Right cardiac atrium (tissue), 5 donors: ENCODE data around the gene CENPT. TPM values are rescaled to one million over a fixed set of nuclear protein-coding genes. Genes with fewer than 3 reads are reported as not detected.

ENCODE experiments used
- ATAC-seq, 2 donors: fragments of 200-7000 bp; cut with Tn5 transposase; one replicate each; pipeline versions ENCODE4 v1.8.0 to v1.9.1; 2020; ENCODE audit warnings: moderate library complexity in 2 of 2, mild to moderate bottlenecking in 1 of 2
- DNase-seq, 3 donors: peaks; one replicate each; pipeline ENCODE4 v3.0.0-alpha.2; 2020
- H3K27ac ChIP-seq: one replicate; pipeline ENCODE4 v1.5.1; 2013; ENCODE audit warnings: mild to moderate bottlenecking, low read length, control low read depth, moderate library complexity
- H3K27me3 ChIP-seq: one replicate; pipeline ENCODE4 v1.6.1; 2013; ENCODE audit not compliant: control insufficient read depth, insufficient read depth
- H3K4me1 ChIP-seq: one replicate; pipeline ENCODE4 v1.6.1; 2013; ENCODE audit warnings: low read length; ENCODE audit not compliant: control insufficient read depth, insufficient read depth
- H3K4me3 ChIP-seq: one replicate; pipeline ENCODE4 v1.5.1; 2013; ENCODE audit warnings: low read length, control low read depth
- H3K9me3 ChIP-seq: one replicate; pipeline ENCODE4 v1.6.1; 2013; ENCODE audit warnings: low read length; ENCODE audit not compliant: control insufficient read depth
- WGBS: extraction: QIAGEN DNeasy Blood & Tissue Kit; methylation state at CpG from one replicate; pipeline ENCODE4 v1.1.7; 2013; 5-methylcytosine and 5-hydroxymethylcytosine counted together
- intact Hi-C, 4 donors: fragments of 100-400 bp; cut with DNase I; formaldehyde crosslinking; loops; one replicate each; pipeline versions ENCODE4 v1.11.0 to v1.14.0; 2022 to 2023
- long read RNA-seq, 4 donors: library from polyadenylated mRNA; unstranded; transcript quantifications; one replicate each; pipeline ENCODE4 v2.0.0, GENCODE V29; 2020 to 2021
- polyA plus RNA-seq: library from polyadenylated mRNA; stranded (reverse); fragments of 200-250 nt; gene quantifications from one replicate; pipeline ENCODE4 v1.2.3, GENCODE V29; 2013
- total RNA-seq, 4 donors: library from RNA; stranded (reverse); fragmentation: NEBNext Ultra II Directional; extraction: Animal tissue kit (Norgen Biotek cat#: 25700); gene quantifications; one replicate each; pipeline ENCODE4 v1.2.1, GENCODE V29; 2021
- donor health status: healthy with polysubstance abuse.
- donor health status: DM: no; HTN: yes; CAD: no.
- donor health status: DM: no; HTN: no; CAD: no.
- donor health status: DM: no; HTN: yes; CAD: no; lungs with severe emphysema.
- donor health status: DM: yes; HTN: yes; CAD: no.

Gene CENPT
- total RNA-seq, result 10 to 100 TPM; 24.3 to 29.0 (median 27.4) TPM
- polyA plus RNA-seq, result 26.7 TPM
- long read RNA-seq, donor 1, transcript CENPT-218 (12 exons, 2,133 nt), result major isoform, 16 of 89 reads
- long read RNA-seq, donor 1, partial matches to known transcripts, result 46 of 89 reads
- long read RNA-seq, donor 1, other reads (novel, unspliced or antisense), result 26 of 89 reads
- long read RNA-seq, donor 2, transcript CENPT-218 (12 exons, 2,133 nt), result major isoform, 6 of 44 reads
- long read RNA-seq, donor 2, partial matches to known transcripts, result 20 of 44 reads
- long read RNA-seq, donor 2, other reads (novel, unspliced or antisense), result 14 of 44 reads
- long read RNA-seq, donor 3, transcript CENPT-218 (12 exons, 2,133 nt), result major isoform, 36 of 158 reads
- long read RNA-seq, donor 3, partial matches to known transcripts, result 82 of 158 reads
- long read RNA-seq, donor 3, other reads (novel, unspliced or antisense), result 39 of 158 reads
- long read RNA-seq, donor 4, partial matches to known transcripts, result 23 of 44 reads
- long read RNA-seq, donor 4, other reads (novel, unspliced or antisense), result 15 of 44 reads

- under 1% methylated on average over 59 of the region's 62 CpGs for WGBS
- ATAC-seq (peak; percentile 62 to 68), DNase-seq (peak; percentile 72 to 89 (median 88))
- intact Hi-C loops, result no loop called here
- H3K4me3 ChIP-seq, result peak within 1 kb of the TSS; percentile 89
- peaks cover 12% of the 10 kb centered on the region for H3K4me1 ChIP-seq
- no peaks in the 10 kb centered on the region for H3K27me3 ChIP-seq
- peak within 1 kb of the TSS; percentile 95 for H3K27ac ChIP-seq
- H3K9me3 ChIP-seq, result no peaks in the 10 kb centered on the region
Measured at GRCh38 chr16:67847064-67847861, at the start of gene CENPT. Gene CENPT (minus strand): TSS chr16:67847693. CDS start chr16:67833859, 13,834 bp downstream.

- Histone ChIP-seq H3K27ac (peak overlapping the region; percentile 24), H3K27me3 (no peaks in the 10 kb centered on the region), H3K4me3 (no peak overlapping the region), H3K4me1 (peaks cover 3% of the 10 kb centered on the region), H3K9me3 (no peaks in the 10 kb centered on the region)
- ATAC-seq, result peak; percentile 69 to 82
- peak in 1 of 3 donors; percentile 44 for DNase-seq
- 56% methylated on average over 3 of the region's 3 CpGs for WGBS
- intact Hi-C loops, result no loop called here
Measured at GRCh38 chr16:67897231-67897630, 49.7 kb upstream of the CENPT start.

GRCh38 chr16:67893743-67894399 lies 46.4 kb upstream of the CENPT start:
- intact Hi-C loops, result no loop called here
- DNase-seq, result no peak

GRCh38 chr16:67892899-67893742 lies 45.6 kb upstream of the CENPT start, which contains the start of gene PSKH1:
Gene PSKH1 (plus strand): TSS chr16:67893254. CDS start chr16:67908750, 15,496 bp downstream.
- H3K4me1 ChIP-seq, result peaks cover 3% of the 10 kb centered on the region
- DNase-seq, result peak; percentile 97 to 99 (median 99)
- H3K27ac ChIP-seq, result peak within 1 kb of the TSS; percentile 98
- ATAC-seq, result peak; percentile 94 to 97
- no peaks in the 10 kb centered on the region for H3K27me3 ChIP-seq
- peak within 1 kb of the TSS; percentile 68 for H3K4me3 ChIP-seq
- WGBS, result under 1% methylated on average over 90 of the region's 90 CpGs
- intact Hi-C loops, result no loop called here
- H3K9me3 ChIP-seq, result no peaks in the 10 kb centered on the region

More at GRCh38 chr16:67893743-67894399, 46.4 kb upstream of the CENPT start:
- H3K4me1 ChIP-seq, result peaks cover 3% of the 10 kb centered on the region
- ATAC-seq, result no peak
- no peaks in the 10 kb centered on the region for H3K9me3 ChIP-seq
- peak overlapping the region; percentile 98 for H3K27ac ChIP-seq
- peak overlapping the region; percentile 68 for H3K4me3 ChIP-seq
- 23% methylated on average over 14 of the region's 14 CpGs for WGBS
- no peaks in the 10 kb centered on the region for H3K27me3 ChIP-seq

GRCh38 chr16:67892375-67892774 lies 44.9 kb upstream of the CENPT start:
- DNase-seq (no peak), ATAC-seq (no peak)
- no peaks in the 10 kb centered on the region for H3K27me3 ChIP-seq
- H3K27ac ChIP-seq, result no peak overlapping the region
- H3K4me3 ChIP-seq, result peak overlapping the region; percentile 68
- intact Hi-C loops, result no loop called here
- no peaks in the 10 kb centered on the region for H3K9me3 ChIP-seq
- peaks cover 3% of the 10 kb centered on the region for H3K4me1 ChIP-seq
- WGBS, result 68% methylated on average over 5 of the region's 5 CpGs

- ATAC-seq (no peak), DNase-seq (no peak)
- Histone ChIP-seq H3K9me3 (no peaks in the 10 kb centered on the region), H3K4me3 (no peak overlapping the region), H3K27ac (no peak overlapping the region), H3K4me1 (no peaks in the 10 kb centered on the region), H3K27me3 (no peaks in the 10 kb centered on the region)
- 84% methylated on average over 3 of the region's 3 CpGs for WGBS
- intact Hi-C loops, result loop anchor here in 1 of 4 donors (10.0 kb wide), 1 partner anchor 146 kb away; no protein-coding TSS in a partner anchor
Measured at GRCh38 chr16:67888331-67888730, 40.8 kb upstream of the CENPT start.

GRCh38 chr16:67886387-67886786 lies 38.9 kb upstream of the CENPT start:
- DNase-seq, result peak in 1 of 3 donors; percentile 13
- peaks cover 3% of the 10 kb centered on the region for H3K4me1 ChIP-seq
- intact Hi-C loops, result loop anchor here in 1 of 4 donors (10.0 kb wide), 1 partner anchor 148 kb away; no protein-coding TSS in a partner anchor
- 92% methylated on average over 5 of the region's 5 CpGs for WGBS
- no peak overlapping the region for H3K27ac ChIP-seq
- H3K9me3 ChIP-seq, result no peaks in the 10 kb centered on the region
- no peaks in the 10 kb centered on the region for H3K27me3 ChIP-seq
- no peak for ATAC-seq
- H3K4me3 ChIP-seq, result no peak overlapping the region

GRCh38 chr16:67885976-67886375 lies 38.5 kb upstream of the CENPT start:
- peak in 1 of 3 donors; percentile 60 for DNase-seq
- WGBS, result 93% methylated on average over 19 of the region's 19 CpGs
- Histone ChIP-seq H3K9me3 (no peaks in the 10 kb centered on the region), H3K27me3 (no peaks in the 10 kb centered on the region), H3K4me3 (no peak overlapping the region), H3K27ac (no peak overlapping the region), H3K4me1 (peaks cover 3% of the 10 kb centered on the region)
- ATAC-seq, result no peak
- intact Hi-C loops, result loop anchor here in 1 of 4 donors (10.0 kb wide), 1 partner anchor 149 kb away; no protein-coding TSS in a partner anchor

- DNase-seq (no peak), ATAC-seq (no peak)
- H3K4me3 ChIP-seq, result no peak overlapping the region
- H3K9me3 ChIP-seq, result no peaks in the 10 kb centered on the region
- no peaks in the 10 kb centered on the region for H3K27me3 ChIP-seq
- no peak overlapping the region for H3K27ac ChIP-seq
- intact Hi-C loops, result loop anchor here in 1 of 4 donors (10.0 kb wide), 1 partner anchor 149 kb away; no protein-coding TSS in a partner anchor
- H3K4me1 ChIP-seq, result peaks cover 3% of the 10 kb centered on the region
- WGBS, result 94% methylated on average over 12 of the region's 12 CpGs
Measured at GRCh38 chr16:67885545-67885944, 38.1 kb upstream of the CENPT start.
